ENCODE results near the gene PRKN. TPM values are rescaled to one million over a fixed set of nuclear protein-coding genes. Genes with fewer than 3 reads are reported as not detected.

Gene PRKN
- total and polyA plus RNA-seq, 2 donors (not counting 1 experiment from before 2014, with no cell fraction given): 0.43 to 4.6 TPM

DNA sequence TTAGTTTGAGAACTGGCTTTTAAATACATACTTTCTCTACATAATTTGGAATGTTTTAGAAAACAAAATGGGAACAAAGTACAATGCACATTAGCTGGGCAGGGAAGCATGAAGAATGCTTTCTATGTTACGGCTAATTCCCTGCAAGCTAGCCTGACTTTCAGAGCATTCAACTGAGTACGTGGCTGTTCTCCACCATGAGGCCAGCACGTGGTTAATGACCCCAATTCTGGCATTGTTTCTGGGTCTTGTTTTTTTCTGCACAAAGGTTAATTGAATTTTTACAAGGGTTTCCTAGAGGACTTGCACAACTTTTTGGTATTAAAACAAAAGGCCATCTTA is 1245.1 kb downstream of the PRKN start:
- no peaks in the 10 kb centered on the region for H3K4me1 ChIP-seq (ENCODE audit: control insufficient read depth, extremely low read depth, insufficient read depth, low read length)
- H3K36me3 ChIP-seq (ENCODE audit: control insufficient read depth, insufficient read depth, low read length): no peaks in the 10 kb centered on the region
- H3K4me2 ChIP-seq (ENCODE audit: extremely low read depth, insufficient read depth, low read length): no peak overlapping the region
- no peak overlapping the region for H3K9ac ChIP-seq (ENCODE audit: insufficient read depth, low read length)
- no peaks in the 10 kb centered on the region for H3K79me2 ChIP-seq (ENCODE audit: control insufficient read depth, insufficient read depth, low read length)
- no peak for TF ChIP-seq EZH2 (IDR thresholded peaks at IDR 0.05; ENCODE audit: low read length, missing control alignments)
- TF ChIP-seq, protein P1, sequence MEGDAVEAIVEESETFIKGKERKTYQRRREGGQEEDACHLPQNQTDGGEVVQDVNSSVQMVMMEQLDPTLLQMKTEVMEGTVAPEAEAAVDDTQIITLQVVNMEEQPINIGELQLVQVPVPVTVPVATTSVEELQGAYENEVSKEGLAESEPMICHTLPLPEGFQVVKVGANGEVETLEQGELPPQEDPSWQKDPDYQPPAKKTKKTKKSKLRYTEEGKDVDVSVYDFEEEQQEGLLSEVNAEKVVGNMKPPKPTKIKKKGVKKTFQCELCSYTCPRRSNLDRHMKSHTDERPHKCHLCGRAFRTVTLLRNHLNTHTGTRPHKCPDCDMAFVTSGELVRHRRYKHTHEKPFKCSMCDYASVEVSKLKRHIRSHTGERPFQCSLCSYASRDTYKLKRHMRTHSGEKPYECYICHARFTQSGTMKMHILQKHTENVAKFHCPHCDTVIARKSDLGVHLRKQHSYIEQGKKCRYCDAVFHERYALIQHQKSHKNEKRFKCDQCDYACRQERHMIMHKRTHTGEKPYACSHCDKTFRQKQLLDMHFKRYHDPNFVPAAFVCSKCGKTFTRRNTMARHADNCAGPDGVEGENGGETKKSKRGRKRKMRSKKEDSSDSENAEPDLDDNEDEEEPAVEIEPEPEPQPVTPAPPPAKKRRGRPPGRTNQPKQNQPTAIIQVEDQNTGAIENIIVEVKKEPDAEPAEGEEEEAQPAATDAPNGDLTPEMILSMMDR (conservative IDR thresholded peaks at IDR 0.05 in 1 of 2, IDR thresholded peaks at IDR 0.05 in 1 of 2; ENCODE audit: low read depth in 1 of 2, low read length in 2 of 2): no peak
- H4K20me1 ChIP-seq (ENCODE audit: control insufficient read depth, extremely low read depth, insufficient read depth, low read length): no peaks in the 10 kb centered on the region
- no peaks in the 10 kb centered on the region for H3K27me3 ChIP-seq (ENCODE audit: control insufficient read depth, insufficient read depth, low read length)
- H3K9me3 ChIP-seq (ENCODE audit: control insufficient read depth, insufficient read depth, low read depth, low read length): no peaks in the 10 kb centered on the region
- no peak overlapping the region for H3K4me3 ChIP-seq (replicated peaks in 1 of 4; ENCODE audit: control extremely low read depth in 1 of 4, insufficient read depth in 1 of 4, low read depth in 3 of 4, low read length in 4 of 4)
- peak in 1 of 2 donors; percentile 49 for DNase-seq (ENCODE audit: low read depth in 2 of 2)
- H3K27ac ChIP-seq (ENCODE audit: insufficient read depth, low read length): no peak overlapping the region
- H2AFZ ChIP-seq (ENCODE audit: low read length): no peak overlapping the region

DNA sequence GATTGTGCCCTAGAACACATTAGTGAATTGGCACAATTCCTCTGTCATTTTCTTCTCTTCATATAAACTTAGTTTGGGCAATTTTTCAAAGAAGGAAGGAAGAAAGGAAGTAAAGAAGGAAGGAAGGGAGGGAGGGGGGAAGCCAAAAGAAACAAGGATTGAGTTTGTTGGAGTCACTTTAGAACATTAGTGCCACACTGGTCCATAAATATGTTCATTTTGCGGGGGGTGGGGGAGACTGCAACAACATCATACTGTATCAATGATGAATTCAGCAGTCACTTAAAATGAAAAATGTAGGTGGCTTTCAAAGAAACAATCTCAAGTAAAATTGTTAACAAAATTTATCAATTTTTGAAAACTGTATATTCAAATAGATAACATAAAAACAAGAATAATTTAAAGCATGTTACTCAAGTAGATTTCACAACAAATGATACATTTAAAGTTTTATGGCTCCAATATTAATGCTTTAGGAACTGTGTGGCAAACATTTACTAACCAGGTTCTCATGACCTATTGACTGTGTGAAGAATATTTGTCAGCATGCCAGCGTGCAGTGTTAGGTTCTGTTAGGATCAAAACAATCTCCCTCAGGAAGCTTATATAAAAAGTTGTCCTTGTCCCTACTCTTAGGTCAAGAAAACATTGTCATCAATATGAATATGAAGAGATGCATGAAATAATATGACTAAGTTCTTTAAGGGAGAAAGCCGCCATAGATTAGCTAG is 1245.6 kb downstream of the PRKN start:
- Histone ChIP-seq H3K9me3 (ENCODE audit: control insufficient read depth, insufficient read depth, low read depth, low read length) (no peaks in the 10 kb centered on the region), H2AFZ (ENCODE audit: low read length) (no peak overlapping the region), H3K27ac (ENCODE audit: insufficient read depth, low read length) (no peak overlapping the region), H4K20me1 (ENCODE audit: control insufficient read depth, extremely low read depth, insufficient read depth, low read length) (no peaks in the 10 kb centered on the region), H3K4me3 (replicated peaks in 1 of 4; ENCODE audit: control extremely low read depth in 1 of 4, insufficient read depth in 1 of 4, low read depth in 3 of 4, low read length in 4 of 4) (no peak overlapping the region), H3K27me3 (ENCODE audit: control insufficient read depth, insufficient read depth, low read length) (no peaks in the 10 kb centered on the region), H3K9ac (ENCODE audit: insufficient read depth, low read length) (no peak overlapping the region), H3K79me2 (ENCODE audit: control insufficient read depth, insufficient read depth, low read length) (no peaks in the 10 kb centered on the region), H3K4me2 (ENCODE audit: extremely low read depth, insufficient read depth, low read length) (no peak overlapping the region), H3K4me1 (ENCODE audit: control insufficient read depth, extremely low read depth, insufficient read depth, low read length) (no peaks in the 10 kb centered on the region), H3K36me3 (ENCODE audit: control insufficient read depth, insufficient read depth, low read length) (no peaks in the 10 kb centered on the region)
- no peak for TF ChIP-seq EZH2 (IDR thresholded peaks at IDR 0.05; ENCODE audit: low read length, missing control alignments)
- TF ChIP-seq, protein P1 (conservative IDR thresholded peaks at IDR 0.05 in 1 of 2, IDR thresholded peaks at IDR 0.05 in 1 of 2; ENCODE audit: low read depth in 1 of 2, low read length in 2 of 2): no peak
- peak in 1 of 2 donors; percentile 42 for DNase-seq (ENCODE audit: low read depth in 2 of 2)

DNA sequence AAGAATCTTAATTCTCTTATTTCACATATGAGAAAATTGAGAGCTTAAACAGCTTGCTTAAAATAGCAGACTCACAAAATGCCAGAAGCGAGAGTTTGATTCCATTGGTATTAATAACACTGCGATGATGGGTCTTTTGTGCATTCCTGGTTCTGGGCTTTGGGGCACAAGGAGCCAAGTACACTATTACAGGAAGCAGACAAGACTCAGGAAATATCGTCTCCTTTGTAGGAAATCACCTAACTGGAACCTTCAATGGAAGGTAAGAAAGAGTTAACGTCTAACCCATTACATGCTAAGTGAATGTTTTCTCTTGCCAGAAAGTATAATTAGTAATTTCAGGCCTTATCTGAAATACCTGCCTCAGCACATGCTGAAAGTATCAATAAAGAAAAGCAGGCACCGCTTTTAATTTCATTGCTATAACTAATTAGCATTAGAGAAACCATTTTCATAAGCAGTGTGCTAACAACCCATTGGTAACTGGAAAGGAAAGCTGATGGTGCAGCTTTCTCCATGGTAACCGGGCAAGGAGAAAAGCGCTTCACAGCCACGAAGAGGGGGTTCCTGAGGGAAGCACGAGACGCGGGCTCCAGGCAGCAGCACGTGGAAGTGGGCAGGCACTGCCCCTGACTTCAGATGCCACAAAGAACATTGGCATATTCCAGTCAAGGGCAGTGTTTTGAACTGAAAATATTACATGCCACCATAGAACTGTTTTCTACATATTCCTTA is 1247.0 kb downstream of the PRKN start:
- no peaks in the 10 kb centered on the region for H3K79me2 ChIP-seq (ENCODE audit: control insufficient read depth, insufficient read depth, low read length)
- H3K4me2 ChIP-seq (ENCODE audit: extremely low read depth, insufficient read depth, low read length): no peak overlapping the region
- H3K36me3 ChIP-seq (ENCODE audit: control insufficient read depth, insufficient read depth, low read length): no peaks in the 10 kb centered on the region
- H3K4me3 ChIP-seq (replicated peaks in 1 of 4; ENCODE audit: control extremely low read depth in 1 of 4, insufficient read depth in 1 of 4, low read depth in 3 of 4, low read length in 4 of 4): no peak overlapping the region
- H3K9ac ChIP-seq (ENCODE audit: insufficient read depth, low read length): no peak overlapping the region
- no peak overlapping the region for H2AFZ ChIP-seq (ENCODE audit: low read length)
- no peak for TF ChIP-seq EZH2 (IDR thresholded peaks at IDR 0.05; ENCODE audit: low read length, missing control alignments)
- no peaks in the 10 kb centered on the region for H3K9me3 ChIP-seq (ENCODE audit: control insufficient read depth, insufficient read depth, low read depth, low read length)
- no peak overlapping the region for H3K27ac ChIP-seq (ENCODE audit: insufficient read depth, low read length)
- H4K20me1 ChIP-seq (ENCODE audit: control insufficient read depth, extremely low read depth, insufficient read depth, low read length): no peaks in the 10 kb centered on the region
- H3K4me1 ChIP-seq (ENCODE audit: control insufficient read depth, extremely low read depth, insufficient read depth, low read length): no peaks in the 10 kb centered on the region
- peak in 1 of 2 donors; percentile 41 for DNase-seq (ENCODE audit: low read depth in 2 of 2)
- H3K27me3 ChIP-seq (ENCODE audit: control insufficient read depth, insufficient read depth, low read length): no peaks in the 10 kb centered on the region

Data from fibroblast of lung (primary cell).